GM18498 (cell line): ENCODE measurements around the gene ARHGAP8.
"Not testable (repeated sequence)": the region's sequence is repeated elsewhere in the genome, so short reads cannot be mapped to it uniquely, and the experiment has no call there.

ENCODE experiments used
- ATAC-seq: cut with Tn5 transposase; IDR thresholded peaks from one replicate; pipeline ENCODE4 v1.9.1; 2021; ENCODE audit warnings: mild to moderate bottlenecking, moderate library complexity; ENCODE audit not compliant: unreplicated experiment

ARHGAP8 gene

GRCh38 chr22:44901301-44901700 lies 148.9 kb downstream of the ARHGAP8 start:
- ATAC-seq = no peak

GRCh38 chr22:44903164-44903563 lies 150.8 kb downstream of the ARHGAP8 start:
- ATAC-seq = not testable (repeated sequence)

- ATAC-seq = not testable (repeated sequence)
Measured at GRCh38 chr22:44904492-44905152, 152.2 kb downstream of the ARHGAP8 start.

- no peak for ATAC-seq
Measured at GRCh38 chr22:44906248-44906936, 154.0 kb downstream of the ARHGAP8 start.

GRCh38 chr22:44906999-44907644 lies 154.7 kb downstream of the ARHGAP8 start:
- no peak for ATAC-seq

- ATAC-seq = no peak
Measured at GRCh38 chr22:44907765-44908737, 155.7 kb downstream of the ARHGAP8 start.

GRCh38 chr22:44909241-44909640 lies 156.9 kb downstream of the ARHGAP8 start:
- ATAC-seq = no peak
